ENCODE data around the gene INPP4B.

Gene INPP4B

GRCh38 chr4:142181021-142181420, 665.1 kb downstream of the INPP4B start:
- in situ Hi-C loops (cut with HindIII; ENCODE audit: low sequenced_read_pairs) = no loop called here

GRCh38 chr4:142169216-142169615, 676.9 kb downstream of the INPP4B start:
- in situ Hi-C loops (cut with HindIII; ENCODE audit: low sequenced_read_pairs) = no loop called here

GRCh38 chr4:142168181-142168580, 677.9 kb downstream of the INPP4B start:
- in situ Hi-C loops (cut with HindIII; ENCODE audit: low sequenced_read_pairs) = no loop called here

- in situ Hi-C loops (cut with HindIII; ENCODE audit: low sequenced_read_pairs) = no loop called here
These were observed 681.2 kb downstream of the INPP4B start for GRCh38 chr4:142164767-142165500.

DNA sequence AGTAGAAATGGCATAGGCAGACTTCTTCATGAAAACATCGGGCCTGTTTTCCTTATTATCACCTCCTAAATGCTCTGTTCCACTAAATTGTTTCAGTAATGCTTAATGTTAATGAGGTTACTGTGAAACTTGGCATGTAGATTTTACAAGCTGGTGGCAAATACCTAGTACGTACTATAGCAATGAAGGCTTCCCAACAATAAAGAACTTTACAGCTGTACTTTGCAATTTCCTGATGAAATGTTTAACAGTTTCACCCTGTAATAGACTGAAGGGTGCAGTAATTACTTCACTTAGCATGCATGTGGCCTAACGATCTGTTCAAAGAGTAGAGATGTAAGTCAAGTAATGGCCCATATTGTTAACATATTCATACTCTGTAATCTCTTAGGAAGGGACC, 685.0 kb downstream of the INPP4B start:
- in situ Hi-C loops (cut with HindIII; ENCODE audit: low sequenced_read_pairs) = no loop called here

GRCh38 chr4:142160509-142160908, 685.6 kb downstream of the INPP4B start:
- in situ Hi-C loops (cut with HindIII; ENCODE audit: low sequenced_read_pairs) = no loop called here

GRCh38 chr4:142158980-142159379, 687.1 kb downstream of the INPP4B start:
- in situ Hi-C loops (cut with HindIII; ENCODE audit: low sequenced_read_pairs) = no loop called here

GRCh38 chr4:142156256-142156655, 689.8 kb downstream of the INPP4B start:
- in situ Hi-C loops (cut with HindIII; ENCODE audit: low sequenced_read_pairs) = no loop called here

DNA sequence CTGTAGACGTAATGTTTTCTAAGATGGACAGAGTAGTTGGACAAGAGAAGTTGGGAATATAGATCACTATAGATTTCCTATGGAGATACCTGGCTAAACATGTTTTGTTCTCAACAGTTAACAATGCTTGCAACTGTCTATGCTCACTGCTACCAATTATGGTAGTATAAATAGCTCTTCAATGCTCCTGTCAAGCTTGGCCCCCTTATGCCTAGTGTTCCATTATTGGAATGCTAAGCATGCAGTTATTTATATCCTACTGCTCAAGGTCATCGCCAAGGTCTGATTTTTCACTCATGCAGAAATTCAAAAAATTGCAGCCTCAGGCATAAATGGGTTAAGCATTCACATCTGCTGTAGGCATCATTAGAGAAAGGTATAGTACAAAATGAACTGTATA, 690.8 kb downstream of the INPP4B start:
- in situ Hi-C loops (cut with HindIII; ENCODE audit: low sequenced_read_pairs) = no loop called here

GRCh38 chr4:142150483-142150882, 695.6 kb downstream of the INPP4B start:
- in situ Hi-C loops (cut with HindIII; ENCODE audit: low sequenced_read_pairs) = no loop called here

GRCh38 chr4:142144813-142145212, 701.3 kb downstream of the INPP4B start:
- in situ Hi-C loops (cut with HindIII; ENCODE audit: low sequenced_read_pairs) = no loop called here

DNA sequence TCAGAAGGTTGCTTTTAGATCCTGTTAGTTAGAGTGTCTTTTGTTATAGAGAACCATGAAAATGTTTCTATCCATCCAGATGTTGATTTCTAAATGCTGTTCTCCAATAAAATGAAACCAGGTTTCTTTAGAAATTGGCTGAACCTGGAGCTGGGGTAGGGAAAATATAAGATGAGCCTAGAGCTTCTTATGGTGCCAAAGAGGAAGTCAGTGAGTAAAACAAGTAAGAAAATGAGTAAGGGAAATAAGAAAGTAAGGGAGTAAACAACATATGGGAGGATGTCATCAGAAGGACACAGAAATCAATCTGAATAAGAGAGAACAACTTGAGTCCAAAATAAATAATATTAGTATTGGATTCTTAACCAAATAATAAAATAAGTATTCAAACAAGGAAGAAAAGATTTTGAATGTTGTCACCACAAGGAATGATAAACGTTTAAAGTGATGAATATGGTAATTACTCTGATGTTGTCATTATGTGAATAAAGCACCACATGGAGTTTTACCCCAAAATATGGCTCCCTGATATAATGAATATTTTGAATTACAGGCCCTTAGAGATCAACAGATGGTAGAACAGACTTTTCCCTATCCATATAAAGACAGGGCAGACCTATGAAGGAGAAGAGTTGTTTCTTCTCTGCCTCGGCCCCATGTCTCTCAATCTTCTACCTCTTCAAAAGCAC, 703.6 kb downstream of the INPP4B start:
- in situ Hi-C loops (cut with HindIII; ENCODE audit: low sequenced_read_pairs) = no loop called here

DNA sequence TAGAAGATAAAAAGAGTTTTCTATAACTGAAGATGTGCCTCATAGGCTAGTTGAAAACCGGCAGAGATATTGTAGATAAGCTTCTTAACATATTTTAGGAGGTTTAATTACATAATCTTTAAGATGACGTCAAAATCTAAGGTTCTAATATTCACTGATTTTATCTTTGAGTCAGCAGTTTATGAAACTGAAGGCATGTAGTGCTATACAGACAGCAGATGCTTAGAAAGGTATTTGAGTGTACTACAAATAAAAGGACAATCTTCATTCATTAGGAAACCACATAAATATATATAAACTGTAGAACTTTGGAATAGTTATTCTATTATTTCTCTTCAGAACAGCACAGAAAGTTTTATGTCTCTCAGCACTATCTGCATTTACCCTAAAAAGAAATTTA, 704.9 kb downstream of the INPP4B start:
- in situ Hi-C loops (cut with HindIII; ENCODE audit: low sequenced_read_pairs) = no loop called here

DNA sequence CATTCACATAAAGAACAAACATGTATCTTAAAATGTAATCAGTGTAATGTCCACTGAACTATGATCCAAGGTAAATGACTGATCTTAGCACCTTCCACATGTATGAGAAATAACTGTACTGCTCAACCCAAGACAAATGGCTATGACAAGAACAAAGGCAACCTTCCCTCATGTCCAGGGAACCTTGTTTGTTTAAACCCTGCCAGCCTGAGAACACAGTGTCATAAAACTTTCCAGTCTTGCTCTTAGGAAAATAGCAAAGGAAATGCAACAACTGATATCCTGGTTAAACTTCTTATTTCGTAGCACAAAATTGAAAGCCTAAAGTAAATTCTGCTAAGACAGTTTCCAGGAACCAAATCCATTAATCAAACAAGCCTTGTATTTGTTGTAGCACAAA, 715.4 kb downstream of the INPP4B start:
- in situ Hi-C loops (cut with HindIII; ENCODE audit: low sequenced_read_pairs) = no loop called here

GRCh38 chr4:142129931-142130330, 716.2 kb downstream of the INPP4B start:
- in situ Hi-C loops (cut with HindIII; ENCODE audit: low sequenced_read_pairs) = no loop called here

GRCh38 chr4:142129473-142129872, 716.6 kb downstream of the INPP4B start:
- in situ Hi-C loops (cut with HindIII; ENCODE audit: low sequenced_read_pairs) = no loop called here

- in situ Hi-C loops (cut with HindIII; ENCODE audit: low sequenced_read_pairs) = no loop called here
These were observed 717.6 kb downstream of the INPP4B start for GRCh38 chr4:142128529-142128928.

DNA sequence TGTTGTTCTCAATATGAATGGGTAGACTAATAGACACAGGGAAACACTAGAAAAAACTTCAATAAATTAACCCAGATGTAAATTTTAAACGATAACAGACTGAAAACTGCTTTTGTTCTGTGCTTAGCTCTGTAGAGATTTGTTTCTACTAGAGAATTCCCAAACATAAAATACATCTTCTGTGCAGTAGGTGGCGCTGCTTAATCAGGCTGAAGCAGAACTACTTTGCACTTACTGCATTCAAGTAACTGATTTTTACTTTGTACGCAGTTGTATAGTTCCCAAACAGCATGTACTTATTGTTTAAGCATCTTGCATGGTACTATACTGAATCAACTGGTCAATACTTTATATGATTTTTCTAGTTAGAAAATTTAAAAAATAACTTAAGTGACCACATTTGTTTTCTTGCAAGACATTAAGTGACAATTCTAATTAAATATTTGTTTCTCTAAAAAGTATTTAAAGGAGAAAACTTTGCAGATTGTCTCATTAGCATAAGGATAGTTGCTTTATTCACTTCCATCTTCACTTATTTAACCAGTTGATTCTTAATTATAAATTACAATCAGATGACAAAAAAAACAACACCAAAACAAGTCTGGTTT, 719.1 kb downstream of the INPP4B start:
- in situ Hi-C loops (cut with HindIII; ENCODE audit: low sequenced_read_pairs) = no loop called here

GRCh38 chr4:142124874-142125273, 721.2 kb downstream of the INPP4B start:
- in situ Hi-C loops (cut with HindIII; ENCODE audit: low sequenced_read_pairs) = no loop called here

GRCh38 chr4:142121448-142122350, 724.4 kb downstream of the INPP4B start:
- in situ Hi-C loops (cut with HindIII; ENCODE audit: low sequenced_read_pairs) = no loop called here

GRCh38 chr4:142120921-142121320, 725.2 kb downstream of the INPP4B start:
- in situ Hi-C loops (cut with HindIII; ENCODE audit: low sequenced_read_pairs) = no loop called here
